ENCODE measurements around the gene CMPK1.

DNA sequence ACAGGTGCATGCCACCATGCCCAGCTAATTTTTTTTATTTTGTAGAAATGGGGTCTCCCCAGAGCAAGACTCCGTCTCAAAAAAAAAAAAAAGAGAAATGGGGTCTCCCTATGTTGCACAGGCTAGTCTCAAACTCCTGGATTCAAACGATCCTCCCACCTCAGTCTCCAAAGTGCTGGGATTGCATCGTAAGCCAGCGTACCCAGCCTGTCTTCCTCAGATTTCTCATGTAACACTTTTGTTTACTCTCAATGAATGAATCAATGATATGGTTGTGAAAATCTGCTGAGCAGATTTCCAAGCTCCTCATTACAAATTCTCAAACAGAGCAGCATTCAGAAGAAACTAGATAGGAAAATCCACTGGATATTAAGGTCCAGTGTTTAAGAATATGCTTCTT, 6.6 kb downstream of the CMPK1 start:
- TF ChIP-seq, protein P1, sequence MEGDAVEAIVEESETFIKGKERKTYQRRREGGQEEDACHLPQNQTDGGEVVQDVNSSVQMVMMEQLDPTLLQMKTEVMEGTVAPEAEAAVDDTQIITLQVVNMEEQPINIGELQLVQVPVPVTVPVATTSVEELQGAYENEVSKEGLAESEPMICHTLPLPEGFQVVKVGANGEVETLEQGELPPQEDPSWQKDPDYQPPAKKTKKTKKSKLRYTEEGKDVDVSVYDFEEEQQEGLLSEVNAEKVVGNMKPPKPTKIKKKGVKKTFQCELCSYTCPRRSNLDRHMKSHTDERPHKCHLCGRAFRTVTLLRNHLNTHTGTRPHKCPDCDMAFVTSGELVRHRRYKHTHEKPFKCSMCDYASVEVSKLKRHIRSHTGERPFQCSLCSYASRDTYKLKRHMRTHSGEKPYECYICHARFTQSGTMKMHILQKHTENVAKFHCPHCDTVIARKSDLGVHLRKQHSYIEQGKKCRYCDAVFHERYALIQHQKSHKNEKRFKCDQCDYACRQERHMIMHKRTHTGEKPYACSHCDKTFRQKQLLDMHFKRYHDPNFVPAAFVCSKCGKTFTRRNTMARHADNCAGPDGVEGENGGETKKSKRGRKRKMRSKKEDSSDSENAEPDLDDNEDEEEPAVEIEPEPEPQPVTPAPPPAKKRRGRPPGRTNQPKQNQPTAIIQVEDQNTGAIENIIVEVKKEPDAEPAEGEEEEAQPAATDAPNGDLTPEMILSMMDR (optimal IDR thresholded peaks at IDR 0.05 in 1 of 3, IDR thresholded peaks at IDR 0.05 in 1 of 3, conservative IDR thresholded peaks at IDR 0.05 in 1 of 3; ENCODE audit: extremely low read depth in 1 of 3, insufficient read depth in 2 of 3, low read length in 3 of 3): no peak
- no peak for TF ChIP-seq EZH2 (IDR thresholded peaks at IDR 0.05; ENCODE audit: low read length)
